NCI-H2196 (cell line): Measurements from ENCODE around the gene ALK.

Source experiments
- DNase-seq: peaks from one replicate; lab custom pipeline; 2025; ENCODE audit not compliant: unreplicated experiment; lab: John Stamatoyannopoulos, UW

Gene ALK

DNA sequence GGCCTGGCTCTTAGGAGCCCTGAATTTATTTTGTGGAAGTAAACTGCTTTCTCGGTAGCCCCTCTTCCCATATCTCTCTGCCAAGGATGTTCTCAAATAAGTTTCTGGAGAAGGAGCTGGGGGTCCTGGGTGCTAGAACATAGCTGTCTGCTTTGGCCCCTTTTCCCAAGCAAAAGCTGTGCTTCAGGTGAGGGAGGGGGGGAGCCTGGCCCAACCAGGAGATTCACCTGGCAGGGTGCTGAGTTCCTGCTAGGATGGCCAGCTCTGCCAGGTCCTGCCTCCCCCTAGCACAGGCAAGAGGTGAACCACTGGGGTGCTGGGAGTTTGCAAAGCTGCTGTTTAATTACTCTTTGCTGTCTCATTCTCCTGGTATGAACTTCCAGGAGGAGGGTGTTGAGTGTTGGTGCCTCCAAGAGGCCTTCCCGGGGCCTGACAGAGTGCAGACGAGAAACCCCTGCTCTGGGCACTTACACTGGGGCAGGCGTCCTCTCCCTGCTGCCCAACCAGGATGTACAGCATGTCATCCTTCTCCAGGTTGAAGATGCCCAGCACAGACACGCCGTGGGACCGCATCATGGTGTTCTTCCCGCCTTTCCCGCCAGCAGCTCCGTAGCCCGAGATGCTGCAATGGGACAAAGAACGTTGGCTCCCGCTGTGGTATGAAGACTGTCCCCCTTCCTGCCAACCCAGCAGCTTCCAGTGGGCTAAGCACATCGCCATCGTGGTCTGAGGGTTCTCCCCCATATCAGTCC lies 682.0 kb downstream of the ALK start:
- no peak for DNase-seq

DNA sequence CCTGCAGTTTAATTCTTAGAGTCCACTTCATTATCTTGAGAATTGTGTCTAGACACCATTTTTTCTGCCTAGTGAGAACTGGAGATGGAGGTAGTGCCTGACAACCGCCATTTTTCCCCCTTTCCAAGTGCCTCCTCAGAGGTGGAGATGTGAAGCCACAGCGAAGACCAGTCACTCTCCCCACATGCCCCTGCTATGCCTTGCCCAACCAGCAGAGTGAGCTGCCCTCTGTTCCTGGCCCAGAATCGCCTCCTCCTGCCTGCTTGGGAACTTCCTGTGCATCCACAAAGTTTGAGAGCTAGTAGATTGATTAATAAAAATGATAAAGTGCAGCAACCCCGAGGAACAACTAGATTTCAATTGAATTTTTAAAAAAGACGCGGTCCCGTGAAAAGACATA lies 682.9 kb downstream of the ALK start:
- no peak for DNase-seq

DNA sequence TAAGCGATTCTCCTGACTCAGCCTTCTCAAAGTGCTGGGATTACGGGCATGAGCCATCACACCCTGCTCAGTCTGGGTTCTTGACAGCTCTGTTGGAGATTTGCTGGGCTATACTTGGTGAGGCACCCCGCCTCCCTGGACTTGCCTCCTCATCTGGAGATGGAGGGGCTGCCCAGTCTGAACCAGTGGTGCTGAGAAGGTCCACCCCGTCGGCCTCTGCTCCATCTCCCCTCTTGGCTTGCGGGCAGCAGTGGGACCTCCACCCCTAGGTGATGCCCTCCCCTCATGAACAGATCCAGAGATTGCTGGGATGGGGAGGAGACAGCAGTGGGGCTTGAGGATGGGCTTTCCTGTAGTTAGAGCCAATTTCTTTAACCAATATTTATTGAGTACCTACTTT lies 685.3 kb downstream of the ALK start:
- no peak for DNase-seq

DNA sequence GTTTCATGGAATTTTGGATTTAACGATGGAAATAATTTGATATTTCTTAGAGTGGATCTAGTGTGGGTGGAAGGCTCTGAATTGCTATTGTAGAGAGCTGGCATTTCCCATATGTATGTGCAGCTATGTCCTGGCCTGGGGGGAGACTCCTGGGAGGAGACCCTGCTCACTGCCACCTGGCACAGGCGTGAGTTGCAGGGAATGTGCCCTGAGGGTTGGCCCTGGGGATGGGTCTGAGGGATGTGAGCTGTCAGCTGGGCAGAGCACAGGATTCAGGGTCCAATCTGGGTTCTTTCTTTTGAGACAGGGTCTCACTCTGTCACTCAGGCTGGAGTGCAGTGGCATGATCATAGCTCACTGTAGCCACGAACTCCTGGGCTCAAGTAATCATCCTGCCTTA lies 686.0 kb downstream of the ALK start:
- DNase-seq: no peak

DNA sequence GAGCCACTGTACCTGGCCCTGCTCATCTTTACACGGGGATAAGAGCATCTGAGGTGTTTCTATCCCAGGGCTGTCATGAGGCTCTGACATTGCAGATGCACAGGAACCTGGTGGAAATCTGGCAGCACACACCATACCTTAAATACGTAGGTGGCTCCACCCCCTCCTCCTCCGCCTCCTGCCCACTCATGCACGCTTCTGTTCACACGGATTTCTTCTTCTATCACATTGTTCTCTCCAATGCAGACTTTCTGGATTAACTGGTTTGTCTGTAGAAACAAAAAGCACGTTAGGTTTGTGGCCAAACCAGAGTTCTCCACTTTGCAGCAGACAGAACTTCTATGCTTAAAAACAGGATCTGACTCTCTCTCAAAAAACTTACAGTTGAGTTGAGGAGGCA lies 688.0 kb downstream of the ALK start:
- no peak for DNase-seq

DNA sequence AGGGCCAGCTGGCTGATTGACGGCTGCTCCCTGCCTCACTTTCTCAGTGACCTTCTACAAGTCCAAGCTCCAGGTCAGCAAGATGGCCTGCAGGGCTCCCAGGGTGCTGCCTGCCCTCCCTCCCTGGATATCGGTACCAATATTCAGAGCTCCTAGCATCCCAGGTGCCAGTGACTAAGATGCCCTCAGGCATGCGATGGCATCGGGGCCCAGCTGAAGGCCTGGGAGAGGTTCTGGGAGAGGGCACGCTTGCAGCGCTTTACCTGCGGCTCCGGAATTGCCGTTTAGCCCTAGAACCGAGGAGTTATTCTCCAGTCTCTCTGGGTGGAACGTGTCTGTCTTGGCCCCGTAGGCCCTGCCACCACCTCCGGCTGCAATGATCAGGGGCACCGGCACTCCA lies 689.3 kb downstream of the ALK start:
- DNase-seq: no peak

DNA sequence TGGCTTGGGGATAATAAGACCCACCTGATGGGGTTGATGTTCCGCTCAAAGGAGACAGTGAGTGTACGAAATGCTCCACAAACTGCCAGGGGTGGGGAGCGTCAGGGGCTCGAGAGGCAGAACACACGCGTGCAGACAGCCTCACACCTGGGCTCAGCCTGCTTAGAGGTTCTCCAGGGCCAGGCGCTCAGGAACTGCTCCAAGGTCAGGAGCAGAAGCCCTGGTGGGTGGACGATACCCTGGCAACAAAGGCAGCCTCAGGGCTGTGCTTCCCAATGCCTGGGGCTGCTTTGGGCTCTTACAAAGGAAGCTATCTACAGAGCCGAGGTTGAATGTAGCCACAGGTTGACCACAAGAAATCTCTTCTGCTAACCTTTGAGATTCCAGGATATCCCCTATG lies 691.7 kb downstream of the ALK start:
- no peak for DNase-seq

DNA sequence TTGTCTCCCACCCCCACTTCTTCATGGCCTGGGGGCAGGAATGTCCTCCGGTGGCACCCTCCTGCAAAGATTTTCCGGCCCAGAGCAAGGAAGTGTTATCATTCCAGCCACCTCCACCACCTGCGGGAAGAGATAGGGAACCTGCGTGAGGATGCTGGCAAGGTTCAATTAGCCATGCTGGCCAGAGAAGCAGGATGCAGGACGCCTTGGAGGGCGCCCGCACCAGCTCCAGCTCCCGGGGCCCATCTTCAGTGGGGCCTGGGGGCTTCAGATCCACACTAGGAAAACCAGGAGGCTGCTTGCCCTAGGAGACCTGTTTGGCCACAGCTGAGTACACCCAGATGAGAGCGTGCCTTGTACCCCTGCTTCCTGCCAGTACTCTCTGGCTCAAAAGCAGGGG lies 692.4 kb downstream of the ALK start:
- no peak for DNase-seq

DNA sequence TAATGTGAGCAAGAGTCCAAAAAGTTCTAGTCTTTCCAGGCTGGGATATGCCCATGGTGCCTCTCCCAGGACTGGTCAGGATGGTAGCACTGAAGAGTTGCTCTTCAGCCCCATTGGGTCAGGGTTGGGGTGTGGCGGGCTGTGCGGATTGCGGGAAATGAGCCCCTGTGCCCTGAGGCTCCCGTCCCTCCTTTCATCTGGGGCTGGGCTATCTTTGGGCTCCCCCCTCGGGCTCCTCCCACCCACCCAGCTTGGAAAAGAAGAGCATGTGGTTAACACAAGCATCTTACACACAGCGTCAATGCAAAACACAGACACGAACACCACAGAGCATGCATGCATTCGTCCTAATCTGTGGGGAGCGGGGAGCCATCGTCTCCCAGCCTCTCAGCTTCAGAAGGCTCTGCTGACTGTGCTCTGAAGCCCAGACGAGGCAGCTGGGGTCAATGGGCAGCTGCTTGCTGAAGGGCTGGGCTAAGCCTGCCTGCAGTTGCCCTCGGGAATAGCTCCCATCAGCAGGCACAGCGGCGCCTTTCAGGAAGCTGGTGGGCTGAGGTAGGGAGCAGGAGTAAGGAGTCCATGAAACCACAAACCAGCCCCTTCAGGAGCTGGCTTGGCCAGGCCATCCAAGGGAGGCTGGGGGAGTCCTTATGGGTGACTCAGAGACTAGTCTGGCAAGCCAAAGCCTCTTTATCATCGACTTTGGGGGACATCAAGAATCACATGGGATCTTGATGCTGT lies 693.3 kb downstream of the ALK start:
- DNase-seq: no peak

DNA sequence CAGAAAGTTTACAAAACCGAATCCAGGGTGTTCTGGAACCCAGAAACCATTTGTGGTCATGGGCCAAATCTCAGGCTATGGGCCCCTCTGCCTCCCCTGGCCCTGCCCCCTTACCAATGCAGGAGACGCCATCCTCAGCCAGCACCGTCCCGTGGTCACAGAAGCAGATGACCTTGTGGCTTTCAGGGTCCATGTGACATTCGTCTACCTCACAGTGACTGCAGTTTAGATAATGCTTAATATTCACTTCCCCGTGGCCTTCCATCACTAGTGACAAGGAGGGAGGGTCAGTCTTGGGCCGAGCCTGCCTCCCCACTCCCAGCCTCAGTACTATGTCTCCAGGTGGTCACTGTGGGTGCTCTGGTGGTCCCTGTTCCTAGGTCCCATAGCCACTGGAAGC lies 694.6 kb downstream of the ALK start:
- DNase-seq: no peak

DNA sequence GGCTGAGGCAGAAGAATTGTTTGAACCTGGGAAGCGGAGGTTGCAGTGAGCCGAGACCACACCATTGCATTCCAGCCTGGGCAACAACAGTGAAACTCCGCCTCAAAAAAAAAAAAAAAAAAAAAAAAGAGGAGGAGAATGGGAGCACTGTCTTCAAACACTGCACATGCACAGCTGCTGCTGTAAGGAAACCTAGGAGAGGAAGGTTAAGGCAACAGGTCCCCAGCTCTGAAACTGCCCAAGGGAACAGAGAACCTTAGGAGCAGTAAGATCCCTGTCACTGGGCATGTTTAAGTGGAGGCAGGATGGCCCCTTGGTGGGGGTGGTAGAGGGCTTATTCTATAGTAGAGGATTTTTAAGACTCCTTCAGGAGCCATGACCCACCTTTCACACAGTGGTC lies 695.0 kb downstream of the ALK start:
- no peak for DNase-seq

DNA sequence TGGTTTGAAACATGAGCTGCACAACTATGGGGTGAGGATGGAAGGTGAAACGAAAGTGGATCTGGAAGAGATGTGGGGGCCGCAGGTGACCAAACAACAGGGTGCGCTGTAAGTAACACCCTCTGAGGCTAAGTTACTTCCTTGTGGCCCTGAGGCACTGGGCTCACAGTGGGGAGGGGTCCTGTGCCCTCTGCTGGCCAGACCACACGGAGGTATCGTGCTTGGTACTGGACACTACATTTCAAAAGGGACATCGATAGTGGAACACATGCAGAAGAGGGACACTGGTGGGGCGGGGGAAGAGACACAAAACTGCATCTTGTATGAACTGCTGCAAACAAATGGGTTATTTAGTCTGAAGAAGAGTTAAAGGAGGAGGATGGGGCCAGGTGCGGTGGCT lies 695.6 kb downstream of the ALK start:
- no peak for DNase-seq

DNA sequence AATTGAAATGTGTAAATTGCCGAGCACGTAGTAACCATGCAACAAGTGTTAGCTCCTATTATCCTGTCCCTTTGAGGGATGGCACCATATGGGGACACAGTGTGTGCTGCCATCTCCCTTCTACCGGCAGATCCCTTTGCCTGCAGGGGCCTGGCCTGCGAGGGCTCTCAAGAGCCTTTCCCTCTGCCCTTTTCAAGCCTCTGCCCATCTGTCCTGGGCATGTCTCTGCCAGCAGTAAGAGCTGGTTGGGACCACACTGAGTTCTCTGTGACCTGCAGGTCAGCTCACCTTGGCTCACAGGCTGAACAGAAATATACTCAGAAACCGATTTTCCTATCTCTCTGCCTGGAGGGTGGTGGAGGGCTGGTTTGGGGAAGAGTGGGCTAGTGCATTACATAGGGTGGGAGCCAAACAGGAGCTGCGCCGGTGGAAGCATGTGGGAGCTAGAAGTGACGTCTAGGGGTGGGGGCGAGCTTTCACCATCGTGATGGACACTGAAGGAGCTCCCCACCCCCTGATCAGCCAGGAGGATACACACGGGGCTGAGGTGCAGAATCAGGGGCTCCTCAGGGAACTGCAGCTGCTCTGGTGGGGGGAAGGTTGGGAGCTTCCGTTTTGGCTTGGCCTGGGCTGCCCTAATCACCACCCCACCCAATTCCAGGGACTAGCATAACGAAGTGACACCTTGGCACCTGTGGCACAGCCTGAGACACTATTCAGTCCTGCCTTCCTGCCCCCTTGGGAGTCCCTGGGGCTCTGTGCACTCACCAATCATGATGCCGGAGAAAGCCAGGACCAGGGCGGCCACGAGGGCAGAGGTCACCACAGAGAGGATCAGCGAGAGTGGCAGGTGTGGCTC lies 696.5 kb downstream of the ALK start:
- no peak for DNase-seq

DNA sequence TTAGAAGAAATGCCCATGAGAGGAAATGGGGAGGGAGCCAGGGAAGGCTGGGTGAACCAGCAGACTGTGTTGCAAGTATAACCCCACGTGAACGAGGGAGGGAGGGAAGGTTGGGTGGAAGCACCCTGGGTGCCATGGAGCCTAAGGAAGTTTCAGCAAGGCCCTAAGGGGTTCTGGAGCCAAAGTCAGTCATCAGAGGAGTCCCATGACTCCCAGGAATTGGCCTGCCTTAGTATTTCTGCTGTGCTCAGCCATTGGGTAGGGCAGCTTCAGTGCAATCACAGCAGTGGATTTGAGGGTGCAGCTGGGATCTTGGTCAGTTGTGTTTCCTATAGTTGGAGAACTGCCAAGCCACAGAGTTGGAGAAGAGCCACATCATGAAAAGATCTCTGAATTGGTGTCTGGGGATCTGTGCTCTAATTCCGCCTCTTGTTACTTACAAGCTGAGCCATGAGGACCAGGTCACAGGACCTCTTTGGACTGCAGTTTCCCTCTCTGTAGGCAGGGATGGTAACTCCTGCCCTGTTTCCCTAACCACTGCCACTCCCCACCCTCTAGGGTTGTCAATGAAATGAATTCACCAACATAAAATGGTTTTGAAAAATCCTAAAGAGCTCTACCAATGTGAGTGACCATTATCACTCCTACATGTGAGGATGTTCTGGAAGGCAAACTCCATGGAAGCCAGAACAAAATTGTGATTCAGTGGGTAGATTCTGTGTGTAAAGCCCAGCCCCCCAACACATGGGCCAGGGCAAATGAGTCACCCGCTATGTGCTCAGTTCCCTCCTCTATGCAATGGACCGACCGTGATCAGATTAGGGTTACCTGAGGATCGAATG lies 697.3 kb downstream of the ALK start:
- no peak for DNase-seq

DNA sequence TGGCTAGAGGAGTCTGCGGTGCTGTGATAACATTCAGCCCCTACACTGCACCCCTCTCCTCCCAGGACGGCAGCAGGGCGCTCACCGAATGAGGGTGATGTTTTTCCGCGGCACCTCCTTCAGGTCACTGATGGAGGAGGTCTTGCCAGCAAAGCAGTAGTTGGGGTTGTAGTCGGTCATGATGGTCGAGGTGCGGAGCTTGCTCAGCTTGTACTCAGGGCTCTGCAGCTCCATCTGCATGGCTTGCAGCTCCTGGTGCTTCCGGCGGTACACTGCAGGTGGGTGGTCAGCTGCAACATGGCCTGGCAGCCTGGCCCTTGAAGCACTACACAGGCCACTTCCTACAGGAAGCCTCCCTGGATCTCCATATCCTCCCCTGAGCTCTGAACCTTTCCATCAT lies 698.1 kb downstream of the ALK start:
- DNase-seq: no peak

DNA sequence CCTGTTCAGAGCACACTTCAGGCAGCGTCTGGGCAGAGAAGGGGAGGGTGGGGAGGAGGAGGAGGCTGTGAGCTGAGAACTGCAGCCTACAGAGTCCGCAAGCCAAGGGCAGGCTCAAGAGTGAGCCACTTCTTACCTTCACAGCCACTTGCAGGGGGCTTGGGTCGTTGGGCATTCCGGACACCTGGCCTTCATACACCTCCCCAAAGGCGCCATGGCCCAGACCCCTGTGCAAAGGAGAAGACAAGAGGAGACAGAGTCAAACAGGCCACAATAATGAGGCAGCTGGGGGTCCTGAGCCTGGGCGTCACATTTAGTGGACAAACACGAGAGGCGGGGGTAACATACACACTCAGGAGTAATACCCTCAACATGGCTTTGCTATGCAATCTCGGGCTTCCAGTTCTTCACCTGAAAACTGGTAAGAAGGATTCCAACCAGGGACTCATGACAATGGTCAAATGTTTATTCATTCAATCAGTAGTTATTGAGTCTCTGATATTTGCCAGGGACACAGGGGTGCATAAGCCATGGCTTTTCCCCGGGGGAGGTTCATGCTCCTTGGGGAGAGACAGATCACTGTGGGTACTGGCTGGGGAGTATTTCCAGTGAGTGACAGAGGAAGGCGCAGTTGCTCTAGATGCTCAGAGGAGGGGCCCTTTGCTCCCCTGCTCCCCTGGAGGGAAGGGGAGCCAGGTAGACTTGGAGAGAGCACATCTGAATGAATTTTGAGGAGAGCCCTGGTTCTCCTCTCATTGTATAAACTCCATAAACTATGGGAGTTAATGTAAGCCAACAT lies 698.8 kb downstream of the ALK start:
- DNase-seq: no peak

DNA sequence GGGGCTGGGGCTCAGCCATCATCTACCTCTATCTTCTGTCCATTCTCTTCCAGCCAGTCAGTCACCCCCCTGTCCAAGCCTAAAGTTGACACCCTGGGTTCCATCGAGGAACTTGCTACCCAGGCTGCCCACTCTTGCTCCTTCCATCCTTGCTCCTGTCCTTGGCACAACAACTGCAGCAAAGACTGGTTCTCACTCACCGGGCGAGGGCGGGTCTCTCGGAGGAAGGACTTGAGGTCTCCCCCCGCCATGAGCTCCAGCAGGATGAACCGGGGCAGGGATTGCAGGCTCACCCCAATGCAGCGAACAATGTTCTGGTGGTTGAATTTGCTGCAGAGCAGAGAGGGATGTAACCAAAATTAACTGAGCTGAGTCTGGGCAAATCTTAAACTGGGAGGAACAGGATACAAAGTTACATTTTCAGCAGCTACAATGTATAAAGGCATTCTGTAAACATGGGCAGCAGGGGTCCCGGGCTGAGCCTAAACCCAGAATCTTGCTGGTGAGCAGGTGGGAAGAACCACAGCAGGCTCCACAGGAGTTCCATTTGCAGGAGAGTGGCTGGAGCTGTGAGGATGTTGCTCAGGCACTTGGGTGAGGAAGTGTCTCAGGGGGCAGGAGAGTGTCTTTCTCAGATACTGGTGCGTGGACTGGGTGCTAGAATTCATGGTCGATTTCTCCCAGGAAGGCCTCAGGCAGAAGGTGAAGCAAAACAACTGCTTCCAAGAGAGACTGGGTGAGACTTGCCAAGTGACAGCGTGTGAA lies 700.7 kb downstream of the ALK start:
- DNase-seq: no peak

DNA sequence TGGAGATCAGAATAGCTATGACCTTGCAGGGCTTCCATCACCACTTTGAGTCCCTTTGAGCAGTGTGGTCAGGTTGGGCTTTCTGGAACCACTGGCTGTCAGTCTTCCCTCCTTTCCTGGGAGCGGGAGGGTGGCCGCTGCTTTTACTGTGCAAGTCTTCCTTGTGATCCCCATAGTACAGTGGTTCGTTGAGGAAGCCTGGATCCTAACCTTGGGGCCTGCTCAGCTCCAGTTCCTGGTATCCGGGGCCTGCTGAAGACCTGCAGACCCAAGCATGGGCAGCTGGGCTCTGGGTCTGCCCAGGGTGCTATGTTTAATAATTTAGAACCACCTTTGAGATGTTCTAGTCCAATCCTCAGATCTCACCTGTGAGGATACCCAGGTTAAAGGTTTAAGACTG lies 702.0 kb downstream of the ALK start:
- no peak for DNase-seq

DNA sequence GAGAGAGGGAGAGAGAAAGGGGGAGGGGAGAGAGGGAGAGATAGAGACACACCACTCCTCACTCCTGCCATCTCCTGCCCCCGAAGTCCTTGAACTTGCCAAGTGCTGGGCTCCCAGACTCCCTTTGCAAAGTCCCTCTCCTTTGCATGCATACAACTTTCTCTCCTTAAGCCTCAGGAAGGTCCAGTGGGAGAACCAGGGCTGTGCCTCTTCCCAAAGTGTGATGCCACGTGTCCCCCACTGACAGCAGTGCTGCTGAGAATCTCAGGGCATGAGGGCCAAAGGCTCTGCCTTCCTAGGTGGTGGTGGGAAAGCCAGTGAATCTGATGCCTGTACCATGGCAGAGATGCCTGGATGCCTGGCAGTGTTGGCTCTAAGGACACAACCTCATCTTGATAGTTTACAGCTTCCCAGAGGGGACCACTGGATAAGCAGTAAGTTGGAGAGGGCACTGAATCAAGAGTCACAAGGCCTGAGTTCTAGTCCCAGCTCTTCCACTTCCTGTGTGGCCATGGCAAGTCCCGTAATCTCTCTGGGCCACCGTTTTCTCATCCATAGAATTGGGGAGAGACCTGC lies 702.7 kb downstream of the ALK start:
- no peak for DNase-seq
